CD4-positive, alpha-beta T cell (primary cell): ENCODE results near the gene VEPH1. TPM values are rescaled to one million over a fixed set of nuclear protein-coding genes. Genes with fewer than 3 reads are reported as not detected.

Experiments used
- ATAC-seq: fragments of 200-7000 bp; cut with Tn5 transposase; one replicate; pipeline ENCODE4 v1.10.0; 2022; ENCODE audit warnings: mild to moderate bottlenecking; ENCODE audit not compliant: poor library complexity
- CTCF ChIA-PET: fragments of 350-600 bp; sonication (Branson Sonifier 250); formaldehyde crosslinking; loops from one replicate; lab custom pipeline; 2021; ENCODE audit warnings: antibody characterized with exemption, inconsistent platforms; lab: Charles Lee
- POLR2A ChIA-PET: fragments of 350-600 bp; sonication (Branson Sonifier 250); formaldehyde crosslinking; loops from one replicate; lab custom pipeline; 2021; ENCODE audit warnings: antibody characterized with exemption, inconsistent platforms; lab: Charles Lee
- DNase-seq, 14 experiments: peaks; one replicate each; pipeline ENCODE4 v3.0.0-alpha.2; 2013 to 2020; ENCODE audit warnings: mixed read lengths in 2 of 14
- H3K27ac ChIP-seq, 2 donors: one replicate each; pipeline versions ENCODE4 v1.5.1 to v1.7.0; 2013; ENCODE audit warnings: low read length in 2 of 2, low read depth in 1 of 2, mild to moderate bottlenecking in 1 of 2
- H3K27me3 ChIP-seq, 2 experiments: 1 replicate in 1 of 2; 2 replicates in 1 of 2; pipeline versions ENCODE4 v1.6.1 to v1.7.0; 2013; ENCODE audit warnings: low read length in 2 of 2, control low read depth in 1 of 2, mild to moderate bottlenecking in 1 of 2, moderate library complexity in 1 of 2; ENCODE audit not compliant: insufficient read depth in 2 of 2, control insufficient read depth in 1 of 2
- H3K36me3 ChIP-seq: one replicate; pipeline ENCODE4 v1.6.1; 2013; ENCODE audit warnings: low read length, control low read depth; ENCODE audit not compliant: insufficient read depth
- H3K4me1 ChIP-seq: one replicate; pipeline ENCODE4 v1.6.1; 2013; ENCODE audit warnings: low read length, control low read depth; ENCODE audit not compliant: insufficient read depth
- H3K4me3 ChIP-seq: one replicate; pipeline ENCODE4 v1.5.1; 2013; ENCODE audit warnings: mild to moderate bottlenecking, low read length, moderate library complexity
- H3K9me3 ChIP-seq, 2 experiments: 1 replicate in 1 of 2; 2 replicates in 1 of 2; pipeline versions ENCODE4 v1.6.1 to v1.7.0; 2013; ENCODE audit warnings: low read length in 2 of 2, mild to moderate bottlenecking in 2 of 2, control low read depth in 1 of 2, moderate library complexity in 1 of 2; ENCODE audit not compliant: control insufficient read depth in 1 of 2, insufficient read depth in 1 of 2
- H3K27ac Mint-ChIP-seq: one replicate; pipeline ENCODE4 v1.8.0; 2020; ENCODE audit warnings: mixed read lengths
- H3K27me3 Mint-ChIP-seq: one replicate; pipeline ENCODE4 v1.8.0; 2021; ENCODE audit warnings: mixed read lengths
- H3K36me3 Mint-ChIP-seq: one replicate; pipeline ENCODE4 v1.8.0; 2021; ENCODE audit warnings: low read depth, mixed read lengths
- H3K4me1 Mint-ChIP-seq: one replicate; pipeline ENCODE4 v1.8.0; 2021; ENCODE audit warnings: low read depth, mixed read lengths
- H3K4me3 Mint-ChIP-seq: one replicate; pipeline ENCODE4 v1.8.0; 2020; ENCODE audit warnings: mild to moderate bottlenecking, mixed read lengths
- H3K9me3 Mint-ChIP-seq: one replicate; pipeline ENCODE4 v1.8.0; 2020; ENCODE audit warnings: mixed read lengths
- CTCF ChIP-seq: fragments of 200-600 bp; IDR thresholded peaks from one replicate; pipeline ENCODE4 v1.8.0; 2022; ENCODE audit warnings: antibody characterized with exemption, mild to moderate bottlenecking
- intact Hi-C, 2 experiments: fragments of 100-400 bp; cut with DNase I in 1 of 2; cut with micrococcal nuclease in 1 of 2; formaldehyde crosslinking; loops; one replicate each; pipeline versions ENCODE4 v1.15.1 to v1.9.0; 2023 to 2025; cut with DNase I, micrococcal nuclease
- total RNA-seq, 174 experiments: library from RNA in 2 of 174; stranded (reverse) in 2 of 174; gene quantifications; one replicate each; pipeline ENCODE4 v1.2.3 and lab custom pipeline; 2021 to 2026

Gene VEPH1
- total RNA-seq, 2 experiments from 2014 or later = not detected

GRCh38 chr3:157436583-157437291 lies 66.5 kb downstream of the VEPH1 start, which contains the start of gene PTX3:
Gene PTX3, plus strand, starts transcription at chr3:157436850. Its CDS starts 84 bp downstream, at chr3:157436934.
- H3K4me1 Mint-ChIP-seq = peaks cover 6% of the 10 kb centered on the region
- Histone ChIP-seq H3K27ac (no peak within 1 kb of the TSS), H3K4me1 (peaks cover 5% of the 10 kb centered on the region), H3K9me3 (peaks cover 0 to 5% of the 10 kb centered on the region in 2 experiments), H3K36me3 (no peaks in the 10 kb centered on the region), H3K27me3 (peaks cover 15 to 33% of the 10 kb centered on the region in 2 experiments), H3K4me3 (no peak within 1 kb of the TSS)
- intact Hi-C loops = no loop called here
- no peak within 1 kb of the TSS for H3K27ac Mint-ChIP-seq
- TF ChIP-seq CTCF = no peak
- ChIA-PET CTCF (no interaction called here), POLR2A (no interaction called here)
- no peak within 1 kb of the TSS for H3K4me3 Mint-ChIP-seq
- peaks cover 57% of the 10 kb centered on the region for H3K27me3 Mint-ChIP-seq
- ATAC-seq (no peak), DNase-seq (peak in 3 of 14 experiments; percentile 7 to 67 (median 61))
- H3K9me3 Mint-ChIP-seq = no peaks in the 10 kb centered on the region
- no peaks in the 10 kb centered on the region for H3K36me3 Mint-ChIP-seq

- no peaks in the 10 kb centered on the region for H3K27me3 ChIP-seq
- peak in 2 of 14 experiments; percentile 33 to 44 for DNase-seq
- no peaks in the 10 kb centered on the region for H3K36me3 ChIP-seq
- Mint-ChIP-seq H3K27me3 (peaks cover 11% of the 10 kb centered on the region), H3K4me3 (no peak overlapping the region), H3K9me3 (peaks cover 4% of the 10 kb centered on the region), H3K4me1 (no peaks in the 10 kb centered on the region), H3K36me3 (no peaks in the 10 kb centered on the region), H3K27ac (no peak overlapping the region)
- no peak for TF ChIP-seq CTCF
- ChIA-PET CTCF (no interaction called here), POLR2A (no interaction called here)
- no peak overlapping the region for H3K4me3 ChIP-seq
- no peak for ATAC-seq
- H3K4me1 ChIP-seq = no peaks in the 10 kb centered on the region
- H3K27ac ChIP-seq = no peak overlapping the region
- H3K9me3 ChIP-seq = no peaks in the 10 kb centered on the region
- intact Hi-C loops = no loop called here
These were observed 73.5 kb downstream of the VEPH1 start for GRCh38 chr3:157429708-157430107.

GRCh38 chr3:157428853-157429252 lies 74.4 kb downstream of the VEPH1 start:
- no peak overlapping the region for H3K4me3 ChIP-seq
- intact Hi-C loops = no loop called here

More at GRCh38 chr3:157428853-157429252, 74.4 kb downstream of the VEPH1 start:
- ChIA-PET POLR2A (no interaction called here), CTCF (no interaction called here)
- H3K27me3 Mint-ChIP-seq = peaks cover 9% of the 10 kb centered on the region
- H3K4me3 Mint-ChIP-seq = no peak overlapping the region
- H3K9me3 ChIP-seq = no peaks in the 10 kb centered on the region
- H3K27ac ChIP-seq = no peak overlapping the region
- DNase-seq (no peak), ATAC-seq (no peak)
- no peaks in the 10 kb centered on the region for H3K4me1 ChIP-seq
- H3K36me3 ChIP-seq = no peaks in the 10 kb centered on the region
- no peak overlapping the region for H3K27ac Mint-ChIP-seq
- no peaks in the 10 kb centered on the region for H3K36me3 Mint-ChIP-seq
- no peaks in the 10 kb centered on the region for H3K27me3 ChIP-seq
- H3K9me3 Mint-ChIP-seq = peaks cover 4% of the 10 kb centered on the region
- H3K4me1 Mint-ChIP-seq = no peaks in the 10 kb centered on the region
- no peak for TF ChIP-seq CTCF
